PC-3 (cell line): Measurements from ENCODE around the gene UBR2. TPM values are rescaled to one million over a fixed set of nuclear protein-coding genes. Genes with fewer than 3 reads are reported as not detected.

ENCODE experiments used
- ATAC-seq: fragments of 200-7000 bp; cut with Tn5 transposase; 2 replicates; pipeline ENCODE4 v1.9.1; 2020; ENCODE audit warnings: mild to moderate bottlenecking, moderate library complexity
- BruUV-seq: library from RNA; stranded (reverse); fragments of 400-500 nt; replicated peaks from 2 replicates; lab custom pipeline; 2021; lab: Mats Ljungman, UMichigan
- CTCF ChIA-PET: fragments of 300-600 bp; sonication (Branson Sonifier 250); formaldehyde crosslinking; loops from one replicate; lab custom pipeline; 2022; ENCODE audit warnings: antibody characterized with exemption; lab: Charles Lee
- POLR2A ChIA-PET: fragments of 300-600 bp; sonication (Branson Sonifier 250); formaldehyde crosslinking; loops from one replicate; lab custom pipeline; 2022; ENCODE audit warnings: antibody characterized with exemption; ENCODE audit not compliant: unreplicated experiment; lab: Charles Lee
- DNase-seq: peaks from one replicate; pipeline ENCODE4 v3.0.0-alpha.2; 2015
- H2AFZ ChIP-seq: fragments of 300-600 bp; sonication (generic); 2 replicates; pipeline ENCODE4 v1.6.0; 2016; ENCODE audit warnings: antibody characterized with exemption, low read length
- H3F3A ChIP-seq: fragments of 300-600 bp; sonication (generic); one replicate; pipeline ENCODE4 v1.6.0; 2017; ENCODE audit warnings: antibody characterized with exemption, low read length, control low read depth, mild to moderate bottlenecking; ENCODE audit not compliant: unreplicated experiment
- H3K27ac ChIP-seq: fragments of 300-600 bp; sonication (generic); 2 replicates; pipeline ENCODE4 v1.5.1; 2016; ENCODE audit warnings: mild to moderate bottlenecking, low read length
- H3K27me3 ChIP-seq: fragments of 300-600 bp; sonication (generic); 2 replicates; pipeline ENCODE4 v1.6.1; 2016; ENCODE audit warnings: low read length, mixed read lengths
- H3K36me3 ChIP-seq: fragments of 300-600 bp; sonication (generic); 2 replicates; pipeline ENCODE4 v1.6.1; 2016; ENCODE audit warnings: low read depth, mixed run types, low read length, mixed read lengths
- H3K4me1 ChIP-seq: fragments of 300-600 bp; sonication (generic); 2 replicates; pipeline ENCODE4 v1.5.1; 2016; ENCODE audit warnings: low read length; ENCODE audit not compliant: insufficient read depth
- H3K4me2 ChIP-seq: fragments of 300-600 bp; sonication (generic); 2 replicates; pipeline ENCODE4 v1.6.0; 2016; ENCODE audit warnings: low read length
- H3K4me3 ChIP-seq: fragments of 300-600 bp; sonication (generic); 2 replicates; pipeline ENCODE4 v1.5.1; 2016; ENCODE audit warnings: mild to moderate bottlenecking, low read length, mixed read lengths
- H3K79me2 ChIP-seq: fragments of 300-600 bp; sonication (generic); 2 replicates; pipeline ENCODE4 v1.6.1; 2017; ENCODE audit warnings: low read length, mixed read lengths
- H3K9ac ChIP-seq: fragments of 300-600 bp; sonication (generic); 2 replicates; pipeline ENCODE4 v1.6.0; 2016; ENCODE audit warnings: mild to moderate bottlenecking, low read length
- H3K9me2 ChIP-seq: fragments of 300-600 bp; sonication (generic); replicated peaks from 2 replicates; pipeline ENCODE4 v1.6.1; 2016; ENCODE audit warnings: mixed run types, low read length, mixed read lengths
- H3K9me3 ChIP-seq: fragments of 300-600 bp; sonication (generic); 2 replicates; pipeline ENCODE4 v1.6.1; 2016; ENCODE audit warnings: low read length, mixed read lengths
- H4K20me1 ChIP-seq: fragments of 300-600 bp; sonication (generic); 2 replicates; pipeline ENCODE4 v1.6.1; 2016; ENCODE audit warnings: low read length, mixed read lengths
- EZH2 ChIP-seq: fragments of 300-600 bp; sonication (generic); IDR thresholded peaks from one replicate; pipeline ENCODE4 v1.6.1; 2017; ENCODE audit warnings: antibody characterized with exemption, mild to moderate bottlenecking, low read length; ENCODE audit not compliant: unreplicated experiment
- EZH2phosphoT487 ChIP-seq: fragments of 300-600 bp; sonication (generic); IDR thresholded peaks from 2 replicates; pipeline ENCODE4 v1.6.1; 2018; ENCODE audit warnings: mild to moderate bottlenecking, antibody characterized with exemption, low read length, borderline replicate concordance
- intact Hi-C: fragments of 100-400 bp; cut with micrococcal nuclease; formaldehyde crosslinking; loops from 2 replicates; pipeline ENCODE4 v1.9.0; 2023
- total RNA-seq: library from RNA; depleted of rRNA; stranded (reverse); fragments of >200 nt; gene quantifications from 2 replicates; pipeline ENCODE4 v1.2.3, GENCODE V29; 2014
- TF ChIP-seq, protein P1 (sequence below): fragments of 300-600 bp; sonication (generic); conservative IDR thresholded peaks from 2 replicates; pipeline ENCODE4 v1.5.1; 2017; ENCODE audit warnings: antibody characterized with exemption, low read depth, mild to moderate bottlenecking, low read length

The UBR2 gene
- total RNA-seq, 1 experiment from 2014 or later, result 19.6 TPM

DNA sequence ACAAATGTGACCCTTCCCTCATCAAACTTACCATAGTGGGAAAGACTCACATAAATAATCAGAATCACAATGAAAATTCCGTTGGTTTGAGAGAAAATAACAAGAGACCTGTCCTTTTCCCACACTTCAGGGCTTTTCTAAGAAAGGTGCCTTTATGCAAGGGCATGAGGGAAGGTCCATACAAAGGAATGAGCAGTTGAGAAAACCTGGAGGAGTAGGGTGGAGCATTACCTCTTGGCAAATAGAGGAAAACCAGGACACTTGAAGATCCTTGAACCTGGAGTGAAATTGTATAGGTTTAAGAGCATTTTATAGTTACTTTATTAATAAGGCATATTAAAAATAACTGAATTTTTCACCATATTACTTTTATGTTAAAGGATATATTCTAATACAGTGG lies 54.3 kb downstream of the UBR2 start:
- Histone ChIP-seq H3K36me3 (peaks cover 14% of the 10 kb centered on the region), H3K4me3 (no peak overlapping the region), H3K27me3 (no peaks in the 10 kb centered on the region), H2AFZ (no peak overlapping the region), H4K20me1 (no peaks in the 10 kb centered on the region), H3K4me1 (no peaks in the 10 kb centered on the region), H3F3A (no peaks in the 10 kb centered on the region), H3K9me3 (no peaks in the 10 kb centered on the region), H3K9ac (no peak overlapping the region), H3K27ac (no peak overlapping the region), H3K9me2 (no peaks in the 10 kb centered on the region), H3K4me2 (no peak overlapping the region), H3K79me2 (no peaks in the 10 kb centered on the region)
- ChIA-PET CTCF (no interaction called here), POLR2A (no interaction called here)
- intact Hi-C loops, result loop anchor here (5.0 kb wide), 1 partner anchor 36 kb away; no protein-coding TSS in a partner anchor
- DNase-seq, result no peak
- TF ChIP-seq EZH2, result no peak
- TF ChIP-seq EZH2phosphoT487, result no peak
- TF ChIP-seq, protein P1, sequence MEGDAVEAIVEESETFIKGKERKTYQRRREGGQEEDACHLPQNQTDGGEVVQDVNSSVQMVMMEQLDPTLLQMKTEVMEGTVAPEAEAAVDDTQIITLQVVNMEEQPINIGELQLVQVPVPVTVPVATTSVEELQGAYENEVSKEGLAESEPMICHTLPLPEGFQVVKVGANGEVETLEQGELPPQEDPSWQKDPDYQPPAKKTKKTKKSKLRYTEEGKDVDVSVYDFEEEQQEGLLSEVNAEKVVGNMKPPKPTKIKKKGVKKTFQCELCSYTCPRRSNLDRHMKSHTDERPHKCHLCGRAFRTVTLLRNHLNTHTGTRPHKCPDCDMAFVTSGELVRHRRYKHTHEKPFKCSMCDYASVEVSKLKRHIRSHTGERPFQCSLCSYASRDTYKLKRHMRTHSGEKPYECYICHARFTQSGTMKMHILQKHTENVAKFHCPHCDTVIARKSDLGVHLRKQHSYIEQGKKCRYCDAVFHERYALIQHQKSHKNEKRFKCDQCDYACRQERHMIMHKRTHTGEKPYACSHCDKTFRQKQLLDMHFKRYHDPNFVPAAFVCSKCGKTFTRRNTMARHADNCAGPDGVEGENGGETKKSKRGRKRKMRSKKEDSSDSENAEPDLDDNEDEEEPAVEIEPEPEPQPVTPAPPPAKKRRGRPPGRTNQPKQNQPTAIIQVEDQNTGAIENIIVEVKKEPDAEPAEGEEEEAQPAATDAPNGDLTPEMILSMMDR, result no peak
- no peak for ATAC-seq
- BruUV-seq, result no TSS peak

DNA sequence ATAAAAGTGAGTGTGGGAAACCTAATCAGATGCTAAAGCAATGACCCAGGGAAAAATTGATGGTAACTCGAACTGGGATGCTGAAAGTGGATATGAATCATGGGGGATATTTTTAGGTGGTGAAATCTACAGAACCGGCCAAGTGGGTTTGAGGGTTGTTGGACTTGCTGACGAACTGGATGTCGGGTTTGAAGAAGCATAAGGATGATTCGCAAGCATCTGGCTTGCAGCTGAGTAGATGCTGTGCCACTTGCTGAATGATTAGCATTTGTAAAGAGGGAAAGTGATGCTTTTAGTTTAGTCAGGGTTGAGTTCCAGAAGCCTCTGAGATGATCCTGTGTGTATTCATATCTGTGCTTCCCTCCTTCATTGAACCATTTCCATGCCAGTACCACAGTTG lies 54.9 kb downstream of the UBR2 start:
- POLR2A ChIA-PET, result no interaction called here

DNA sequence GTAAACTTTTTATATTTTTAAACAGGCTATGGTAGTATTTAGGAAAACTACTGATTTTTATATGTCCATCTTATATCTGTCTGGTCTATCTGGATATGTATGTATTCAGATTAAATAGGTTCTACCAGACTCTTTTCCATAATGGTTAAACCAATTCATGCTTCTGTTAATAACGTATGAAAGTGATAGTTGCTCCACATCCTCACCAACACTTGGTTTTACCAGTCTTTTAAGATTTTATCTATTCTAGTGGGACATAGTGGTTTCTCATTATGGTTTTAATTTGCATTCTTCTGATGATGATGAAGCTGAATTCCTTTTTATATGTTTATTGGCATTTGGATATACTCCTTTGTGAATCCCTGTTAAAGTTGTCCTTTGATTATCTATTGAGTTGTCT lies 56.1 kb downstream of the UBR2 start:
- Histone ChIP-seq H3K27ac (no peak overlapping the region), H4K20me1 (no peaks in the 10 kb centered on the region), H3K4me2 (no peak overlapping the region), H3K9me3 (no peaks in the 10 kb centered on the region), H3K4me3 (no peak overlapping the region), H3K79me2 (no peaks in the 10 kb centered on the region), H3K36me3 (peaks cover 14% of the 10 kb centered on the region), H3K9ac (no peak overlapping the region), H3K27me3 (no peaks in the 10 kb centered on the region), H3F3A (no peaks in the 10 kb centered on the region), H3K9me2 (no peaks in the 10 kb centered on the region), H3K4me1 (no peaks in the 10 kb centered on the region), H2AFZ (no peak overlapping the region)
- no peak for TF ChIP-seq EZH2
- ChIA-PET POLR2A (interaction anchor here (0.6 kb wide), 1 partner anchor 269 kb away, joined by 6 read pairs; no protein-coding TSS in a partner anchor), CTCF (no interaction called here)
- ATAC-seq, result no peak
- intact Hi-C loops, result loop anchor here (5.0 kb wide), 1 partner anchor 38 kb away; no protein-coding TSS in a partner anchor
- BruUV-seq, result no TSS peak
- no peak for DNase-seq

More for the DNA sequence above, 54.9 kb downstream of the UBR2 start:
- Histone ChIP-seq H3K79me2 (no peaks in the 10 kb centered on the region), H3K9ac (no peak overlapping the region), H3K4me3 (no peak overlapping the region), H3K4me2 (no peak overlapping the region), H3K9me3 (no peaks in the 10 kb centered on the region), H3F3A (no peaks in the 10 kb centered on the region), H3K9me2 (no peaks in the 10 kb centered on the region), H3K4me1 (no peaks in the 10 kb centered on the region), H2AFZ (no peak overlapping the region), H3K27me3 (no peaks in the 10 kb centered on the region), H4K20me1 (no peaks in the 10 kb centered on the region), H3K36me3 (peaks cover 14% of the 10 kb centered on the region), H3K27ac (no peak overlapping the region)
- no TSS peak for BruUV-seq
- intact Hi-C loops, result loop anchor here (5.0 kb wide), 1 partner anchor 36 kb away; no protein-coding TSS in a partner anchor
- DNase-seq (peak; percentile 16), ATAC-seq (no peak)
- TF ChIP-seq, protein P1, result no peak
- TF ChIP-seq EZH2phosphoT487, result no peak
- no peak for TF ChIP-seq EZH2
- CTCF ChIA-PET, result no interaction called here
